GM18517 (cell line): ENCODE measurements around the gene VSTM5.

Experiments
- ATAC-seq: cut with Tn5 transposase; IDR thresholded peaks from one replicate; pipeline ENCODE4 v1.9.1; 2021; ENCODE audit warnings: mild to moderate bottlenecking, moderate library complexity; ENCODE audit not compliant: unreplicated experiment

The VSTM5 gene

GRCh38 chr11:93843906-93844305 lies 6.5 kb downstream of the VSTM5 start:
- no peak for ATAC-seq

- ATAC-seq = no peak
Measured at GRCh38 chr11:93842461-93842860, 8.0 kb downstream of the VSTM5 start.

- no peak for ATAC-seq
Measured at GRCh38 chr11:93842034-93842433, 8.4 kb downstream of the VSTM5 start.

GRCh38 chr11:93841446-93841845 lies 9.0 kb downstream of the VSTM5 start:
- no peak for ATAC-seq

- ATAC-seq = no peak
Measured at GRCh38 chr11:93840981-93841380, 9.4 kb downstream of the VSTM5 start.

- ATAC-seq = no peak
Measured at GRCh38 chr11:93840180-93840579, 10.2 kb downstream of the VSTM5 start.

- no peak for ATAC-seq
Measured at GRCh38 chr11:93838967-93839366, 11.5 kb downstream of the VSTM5 start.

- no peak for ATAC-seq
Measured at GRCh38 chr11:93832780-93833179, 17.6 kb downstream of the VSTM5 start.

- no peak for ATAC-seq
Measured at GRCh38 chr11:93831343-93832127, 18.9 kb downstream of the VSTM5 start.

GRCh38 chr11:93829598-93829997 lies 20.8 kb downstream of the VSTM5 start:
- no peak for ATAC-seq

GRCh38 chr11:93827363-93827762 lies 23.1 kb downstream of the VSTM5 start:
- no peak for ATAC-seq

- ATAC-seq = no peak
Measured at GRCh38 chr11:93823210-93823609, 27.2 kb downstream of the VSTM5 start.

GRCh38 chr11:93822359-93822758 lies 28.1 kb downstream of the VSTM5 start:
- ATAC-seq = no peak

GRCh38 chr11:93821617-93822016 lies 28.8 kb downstream of the VSTM5 start:
- ATAC-seq = no peak

GRCh38 chr11:93820847-93821246 lies 29.6 kb downstream of the VSTM5 start:
- no peak for ATAC-seq

GRCh38 chr11:93819966-93820695 lies 30.3 kb downstream of the VSTM5 start:
- ATAC-seq = no peak

GRCh38 chr11:93817426-93818348 lies 32.7 kb downstream of the VSTM5 start:
- ATAC-seq = no peak

- ATAC-seq = no peak
Measured at GRCh38 chr11:93814966-93815633, 35.3 kb downstream of the VSTM5 start.

GRCh38 chr11:93813974-93814373 lies 36.4 kb downstream of the VSTM5 start:
- no peak for ATAC-seq

GRCh38 chr11:93807980-93808379 lies 42.4 kb downstream of the VSTM5 start:
- ATAC-seq = no peak

GRCh38 chr11:93804879-93805278 lies 45.5 kb downstream of the VSTM5 start:
- ATAC-seq = no peak
